Measurements from ENCODE around the gene DNAJA4. TPM values are rescaled to one million over a fixed set of nuclear protein-coding genes. Genes with fewer than 3 reads are reported as not detected.

The DNAJA4 gene
- total RNA-seq, 6 donors from 2014 or later: 9.1 to 76.8 (median 19.9) TPM

- Histone ChIP-seq H3K9me3 (no peaks in the 10 kb centered on the region), H3K27me3 (no peaks in the 10 kb centered on the region), H3K4me1 (no peaks in the 10 kb centered on the region), H3K36me3 (no peaks in the 10 kb centered on the region), H3K27ac (no peak overlapping the region), H3K4me3 (no peak overlapping the region)
- 70 to 74% methylated on average over 15 to 17 of the region's 17 CpGs for WGBS, 2 donors
- ATAC-seq (ENCODE audit: low FRiP score in 2 of 2) (no peak), DNase-seq (no peak)
- TF ChIP-seq CTCF (IDR thresholded peaks at IDR 0.05) (no peak), POLR2A (IDR thresholded peaks at IDR 0.05) (no peak), POLR2AphosphoS5 (IDR thresholded peaks at IDR 0.05) (no peak), EP300 (IDR thresholded peaks at IDR 0.05) (no peak)
These were observed 52.1 kb downstream of the DNAJA4 start for GRCh38 chr15:78316283-78317083.

GRCh38 chr15:78317145-78317836 lies 52.9 kb downstream of the DNAJA4 start:
- Histone ChIP-seq H3K4me1 (no peaks in the 10 kb centered on the region), H3K36me3 (no peaks in the 10 kb centered on the region), H3K27ac (no peak overlapping the region), H3K4me3 (no peak overlapping the region), H3K9me3 (no peaks in the 10 kb centered on the region), H3K27me3 (no peaks in the 10 kb centered on the region)
- ATAC-seq (ENCODE audit: low FRiP score in 2 of 2): no peak
- no peak for TF ChIP-seq POLR2AphosphoS5 (IDR thresholded peaks at IDR 0.05)
- no peak for TF ChIP-seq CTCF (IDR thresholded peaks at IDR 0.05)
- TF ChIP-seq POLR2A (IDR thresholded peaks at IDR 0.05): no peak
- no peak for TF ChIP-seq EP300 (IDR thresholded peaks at IDR 0.05)
- DNase-seq: no peak
- WGBS, 2 donors: 84 to 87% methylated on average over 8 of the region's 8 CpGs

GRCh38 chr15:78319588-78319987 lies 55.2 kb downstream of the DNAJA4 start:
- H3K4me1 ChIP-seq: no peaks in the 10 kb centered on the region
- H3K4me3 ChIP-seq: no peak overlapping the region
- ATAC-seq (ENCODE audit: low FRiP score in 2 of 2): no peak
- H3K36me3 ChIP-seq: no peaks in the 10 kb centered on the region
- no peak for DNase-seq
- H3K27me3 ChIP-seq: no peaks in the 10 kb centered on the region
- H3K9me3 ChIP-seq: no peaks in the 10 kb centered on the region
- no peak for TF ChIP-seq POLR2A (IDR thresholded peaks at IDR 0.05)
- TF ChIP-seq EP300 (IDR thresholded peaks at IDR 0.05): no peak
- TF ChIP-seq CTCF (IDR thresholded peaks at IDR 0.05): no peak
- no peak for TF ChIP-seq POLR2AphosphoS5 (IDR thresholded peaks at IDR 0.05)
- no peak overlapping the region for H3K27ac ChIP-seq
- 63 to 70% methylated on average over 7 to 10 of the region's 10 CpGs for WGBS, 2 donors

GRCh38 chr15:78320183-78320582 lies 55.8 kb downstream of the DNAJA4 start:
- no peaks in the 10 kb centered on the region for H3K4me1 ChIP-seq
- no peak overlapping the region for H3K4me3 ChIP-seq
- H3K9me3 ChIP-seq: no peaks in the 10 kb centered on the region
- H3K27ac ChIP-seq: no peak overlapping the region
- no peaks in the 10 kb centered on the region for H3K36me3 ChIP-seq
- ATAC-seq (ENCODE audit: low FRiP score in 2 of 2): no peak
- WGBS, 2 donors: 86 to 95% methylated on average over 5 of the region's 5 CpGs
- H3K27me3 ChIP-seq: no peaks in the 10 kb centered on the region
- no peak for DNase-seq
- no peak for TF ChIP-seq EP300 (IDR thresholded peaks at IDR 0.05)
- no peak for TF ChIP-seq POLR2A (IDR thresholded peaks at IDR 0.05)
- no peak for TF ChIP-seq CTCF (IDR thresholded peaks at IDR 0.05)
- TF ChIP-seq POLR2AphosphoS5 (IDR thresholded peaks at IDR 0.05): no peak
